HEK293 (cell line): Measurements from ENCODE around the gene HECA.

Experiments
- CTCF ChIP-seq: fragments of 450-650 bp; formaldehyde crosslinking; IDR thresholded peaks from 2 replicates; pipeline ENCODE4 v1.5.1; 2016; ENCODE audit warnings: missing biosample characterization, missing genetic modification characterization
- FEZF1 ChIP-seq: fragments of 450-650 bp; formaldehyde crosslinking; IDR thresholded peaks from 2 replicates; pipeline ENCODE4 v1.5.1; 2016; ENCODE audit warnings: missing biosample characterization, missing genetic modification characterization
- GFI1B ChIP-seq: fragments of 450-650 bp; formaldehyde crosslinking; IDR thresholded peaks from 2 replicates; pipeline ENCODE4 v1.5.1; 2016; ENCODE audit warnings: missing biosample characterization, missing genetic modification characterization
- HOXA7 ChIP-seq: sonication (generic); formaldehyde crosslinking; IDR thresholded peaks from 2 replicates; pipeline ENCODE4 v1.8.1; 2022; ENCODE audit warnings: missing genetic modification reagents, borderline replicate concordance
- IKZF3 ChIP-seq: fragments of 450-650 bp; IDR thresholded peaks from 2 replicates; pipeline ENCODE4 v1.5.0; 2018; ENCODE audit warnings: missing biosample characterization, mild to moderate bottlenecking, missing genetic modification characterization, moderate library complexity
- KLF10 ChIP-seq: fragments of 450-650 bp; IDR thresholded peaks from 2 replicates; pipeline ENCODE4 v1.5.1; 2018; ENCODE audit warnings: missing biosample characterization, mild to moderate bottlenecking, missing genetic modification characterization
- KLF17 ChIP-seq: fragments of 450-650 bp; formaldehyde crosslinking; IDR thresholded peaks from 2 replicates; pipeline ENCODE4 v1.5.1; 2016; ENCODE audit warnings: missing biosample characterization, missing genetic modification characterization
- MEIS1 ChIP-seq: sonication (generic); formaldehyde crosslinking; IDR thresholded peaks from 2 replicates; pipeline ENCODE4 v1.8.1; 2022; ENCODE audit warnings: missing genetic modification reagents, mild to moderate bottlenecking, borderline replicate concordance
- OSR2 ChIP-seq: fragments of 450-650 bp; formaldehyde crosslinking; IDR thresholded peaks from 2 replicates; pipeline ENCODE4 v1.5.1; 2016; ENCODE audit warnings: missing biosample characterization, missing genetic modification characterization
- OVOL3 ChIP-seq: fragments of 450-650 bp; formaldehyde crosslinking; IDR thresholded peaks from 2 replicates; pipeline ENCODE4 v1.5.1; 2016; ENCODE audit warnings: missing biosample characterization, missing genetic modification characterization
- PRDM6 ChIP-seq: fragments of 450-650 bp; formaldehyde crosslinking; IDR thresholded peaks from 2 replicates; pipeline ENCODE4 v1.5.1; 2017; ENCODE audit warnings: missing biosample characterization, missing genetic modification characterization
- SCRT2 ChIP-seq: fragments of 450-650 bp; formaldehyde crosslinking; IDR thresholded peaks from 2 replicates; pipeline ENCODE4 v1.5.1; 2016; ENCODE audit warnings: missing biosample characterization, missing genetic modification characterization
- ZBTB17 ChIP-seq: fragments of 450-650 bp; formaldehyde crosslinking; IDR thresholded peaks from 2 replicates; pipeline ENCODE4 v1.5.1; 2016; ENCODE audit warnings: missing biosample characterization, missing genetic modification characterization
- ZBTB20 ChIP-seq: fragments of 450-650 bp; formaldehyde crosslinking; IDR thresholded peaks from 2 replicates; pipeline ENCODE4 v1.5.1; 2016; ENCODE audit warnings: missing biosample characterization, missing genetic modification characterization
- ZBTB44 ChIP-seq: fragments of 450-650 bp; IDR thresholded peaks from 2 replicates; pipeline ENCODE4 v1.5.1; 2018; ENCODE audit warnings: missing biosample characterization, mild to moderate bottlenecking, missing genetic modification characterization
- ZBTB48 ChIP-seq: fragments of 450-650 bp; formaldehyde crosslinking; IDR thresholded peaks from 2 replicates; pipeline ENCODE4 v1.5.1; 2016; ENCODE audit warnings: missing biosample characterization, missing genetic modification characterization
- ZFP41 ChIP-seq: fragments of 450-650 bp; formaldehyde crosslinking; IDR thresholded peaks from 2 replicates; pipeline ENCODE4 v1.5.1; 2016; ENCODE audit warnings: missing biosample characterization, missing genetic modification characterization, borderline replicate concordance
- ZIC2 ChIP-seq: fragments of 450-650 bp; formaldehyde crosslinking; IDR thresholded peaks from 2 replicates; pipeline ENCODE4 v1.5.1; 2016; ENCODE audit warnings: missing biosample characterization, missing genetic modification characterization
- ZNF133 ChIP-seq: fragments of 450-650 bp; formaldehyde crosslinking; IDR thresholded peaks from 2 replicates; pipeline ENCODE4 v1.5.1; 2016; ENCODE audit warnings: missing biosample characterization, missing genetic modification characterization
- ZNF24 ChIP-seq: fragments of 450-650 bp; formaldehyde crosslinking; IDR thresholded peaks from 2 replicates; pipeline ENCODE4 v1.5.1; 2016; ENCODE audit warnings: missing biosample characterization, missing genetic modification characterization
- ZNF26 ChIP-seq: fragments of 450-650 bp; formaldehyde crosslinking; IDR thresholded peaks from 2 replicates; pipeline ENCODE4 v1.5.1; 2016; ENCODE audit warnings: missing biosample characterization, missing genetic modification characterization
- ZNF398 ChIP-seq: fragments of 450-650 bp; formaldehyde crosslinking; IDR thresholded peaks from 2 replicates; pipeline ENCODE4 v1.5.1; 2017; ENCODE audit warnings: missing biosample characterization, missing genetic modification characterization
- ZNF449 ChIP-seq: fragments of 450-650 bp; formaldehyde crosslinking; IDR thresholded peaks from 2 replicates; pipeline ENCODE4 v1.5.1; 2017; ENCODE audit warnings: missing biosample characterization, mild to moderate bottlenecking, missing genetic modification characterization, moderate library complexity
- ZNF549 ChIP-seq: fragments of 450-650 bp; IDR thresholded peaks from 2 replicates; pipeline ENCODE4 v1.5.1; 2018; ENCODE audit warnings: missing biosample characterization, missing genetic modification characterization, mild to moderate bottlenecking, inconsistent platforms, moderate library complexity
- ZNF623 ChIP-seq: fragments of 450-650 bp; formaldehyde crosslinking; IDR thresholded peaks from 2 replicates; pipeline ENCODE4 v1.5.1; 2016; ENCODE audit warnings: missing biosample characterization, missing genetic modification characterization
- ZNF792 ChIP-seq: fragments of 450-650 bp; formaldehyde crosslinking; IDR thresholded peaks from 2 replicates; pipeline ENCODE4 v1.5.1; 2016; ENCODE audit warnings: missing biosample characterization, missing genetic modification characterization
- ZSCAN30 ChIP-seq: fragments of 450-650 bp; IDR thresholded peaks from 2 replicates; pipeline ENCODE4 v1.5.1; 2018; ENCODE audit warnings: missing biosample characterization, mild to moderate bottlenecking, missing genetic modification characterization, moderate library complexity
- ZSCAN4 ChIP-seq: fragments of 450-650 bp; formaldehyde crosslinking; IDR thresholded peaks from 2 replicates; pipeline ENCODE4 v1.5.1; 2017; ENCODE audit warnings: missing biosample characterization, missing genetic modification characterization

Gene HECA

GRCh38 chr6:139148557-139149235 is 13.8 kb downstream of the HECA start (continued):
- TF ChIP-seq ZBTB20 (tag by site-specific recombination) = no peak
- no peak for TF ChIP-seq ZFP41 (tag by site-specific recombination)
- no peak for TF ChIP-seq ZNF133 (tag by site-specific recombination)
- TF ChIP-seq ZNF792 (tag by site-specific recombination) = no peak
- TF ChIP-seq ZNF24 (tag by site-specific recombination) = no peak
- TF ChIP-seq CTCF (tag by site-specific recombination) = no peak; the same call in 1 of the 2 replicates
- TF ChIP-seq ZIC2 (tag by site-specific recombination) = no peak
- TF ChIP-seq ZBTB17 = 0 out of 2 replicates have a peak, but pooled peaks have one; percentile 9
- TF ChIP-seq ZNF26 (tag by site-specific recombination) = no peak
- no peak for TF ChIP-seq ZNF398 (tag by site-specific recombination)
- no peak for TF ChIP-seq GFI1B (tag by site-specific recombination)
- TF ChIP-seq OVOL3 (tag by site-specific recombination) = no peak
- TF ChIP-seq KLF10 (tag by site-specific recombination) = no peak
- TF ChIP-seq ZBTB44 (tag by site-specific recombination) = no peak
- TF ChIP-seq MEIS1 (CRISPR knock-in tag) = no peak
- peak; percentile 34; the same call in 1 of the 2 replicates for TF ChIP-seq FEZF1 (tag by site-specific recombination)
- TF ChIP-seq ZNF449 = no peak
- no peak for TF ChIP-seq SCRT2 (tag by site-specific recombination)
- no peak for TF ChIP-seq ZSCAN4 (tag by site-specific recombination)
- TF ChIP-seq OSR2 (tag by site-specific recombination) = peak; percentile 68; the same call in 1 of the 2 replicates
- no peak for TF ChIP-seq ZBTB48 (tag by site-specific recombination)
- peak; percentile 88 for TF ChIP-seq PRDM6 (tag by site-specific recombination)
- no peak for TF ChIP-seq ZNF623
- no peak for TF ChIP-seq KLF17 (tag by site-specific recombination)
- 0 out of 2 replicates have a peak, but pooled peaks have one; percentile 13 for TF ChIP-seq ZSCAN30
- no peak for TF ChIP-seq HOXA7
- no peak for TF ChIP-seq ZNF549 (tag by site-specific recombination)
- peak; percentile 50; the same call in 1 of the 2 replicates for TF ChIP-seq IKZF3 (tag by site-specific recombination)
